HL-60 (cell line): Measurements from ENCODE around the gene CNTNAP2.

ENCODE experiments used
- DNase-seq, 2 experiments: peaks; one replicate each; pipeline ENCODE4 v3.0.0-alpha.2; 2010 to 2020; ENCODE audit warnings: low read depth in 1 of 2, low spot score in 1 of 2
- H3K27ac ChIP-seq: fragments of 250-450 bp; sonication (Bioruptor Pico); replicated peaks from 2 replicates; pipeline ENCODE4 v1.5.1; 2020; ENCODE audit warnings: mild to moderate bottlenecking, moderate library complexity
- H3K27me3 ChIP-seq: fragments of 250-450 bp; sonication (Bioruptor Pico); 2 replicates; pipeline ENCODE4 v1.5.1; 2021; ENCODE audit warnings: mild to moderate bottlenecking, moderate library complexity; ENCODE audit not compliant: insufficient read depth, poor library complexity, severe bottlenecking
- H3K4me3 ChIP-seq: replicated peaks from 2 replicates; pipeline ENCODE4 v1.5.1; 2011; ENCODE audit warnings: mild to moderate bottlenecking, control low read depth, low read length; ENCODE audit not compliant: insufficient read depth
- GABPA ChIP-seq: IDR thresholded peaks from 2 replicates; pipeline ENCODE4 v1.6.1; 2012; ENCODE audit warnings: low read depth
- POLR2AphosphoS5 ChIP-seq: IDR thresholded peaks from 2 replicates; pipeline ENCODE4 v1.6.1; 2012; ENCODE audit warnings: low read depth
- SPI1 ChIP-seq: IDR thresholded peaks from 2 replicates; pipeline ENCODE4 v1.6.1; 2012; ENCODE audit warnings: low read depth, mild to moderate bottlenecking, borderline replicate concordance
- TF ChIP-seq, protein P1 (sequence below): IDR thresholded peaks from 2 replicates; pipeline ENCODE4 v1.6.1; 2012; ENCODE audit warnings: low read depth; ENCODE audit not compliant: insufficient replicate concordance
- TF ChIP-seq, protein P2 (sequence below): IDR thresholded peaks from one replicate; pipeline ENCODE4 v1.5.1; 2011; ENCODE audit warnings: low read length, control low read depth, inconsistent platforms; ENCODE audit not compliant: insufficient read depth

The CNTNAP2 gene

DNA sequence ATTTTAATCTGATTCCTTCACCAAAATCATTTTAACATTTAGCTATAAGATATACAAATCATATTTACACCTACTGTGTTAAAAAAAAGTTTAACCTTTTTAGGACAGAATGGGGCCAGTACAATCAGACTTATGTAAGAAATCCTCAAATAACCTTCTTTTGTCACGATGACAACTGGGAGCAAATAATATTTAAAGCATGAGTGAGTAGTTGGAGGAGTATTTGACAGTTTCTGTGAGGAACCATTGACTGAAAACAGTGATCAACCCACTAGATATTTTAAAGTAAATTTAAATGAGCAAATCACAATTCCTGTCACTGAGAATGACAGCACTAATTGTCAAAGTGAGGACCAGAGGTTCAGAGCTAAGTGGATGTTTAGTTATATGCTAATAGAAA is 289.1 kb downstream of the CNTNAP2 start:
- no peaks in the 10 kb centered on the region for H3K27me3 ChIP-seq
- TF ChIP-seq POLR2AphosphoS5 (no peak), GABPA (no peak), SPI1 (no peak)
- TF ChIP-seq, protein P1, sequence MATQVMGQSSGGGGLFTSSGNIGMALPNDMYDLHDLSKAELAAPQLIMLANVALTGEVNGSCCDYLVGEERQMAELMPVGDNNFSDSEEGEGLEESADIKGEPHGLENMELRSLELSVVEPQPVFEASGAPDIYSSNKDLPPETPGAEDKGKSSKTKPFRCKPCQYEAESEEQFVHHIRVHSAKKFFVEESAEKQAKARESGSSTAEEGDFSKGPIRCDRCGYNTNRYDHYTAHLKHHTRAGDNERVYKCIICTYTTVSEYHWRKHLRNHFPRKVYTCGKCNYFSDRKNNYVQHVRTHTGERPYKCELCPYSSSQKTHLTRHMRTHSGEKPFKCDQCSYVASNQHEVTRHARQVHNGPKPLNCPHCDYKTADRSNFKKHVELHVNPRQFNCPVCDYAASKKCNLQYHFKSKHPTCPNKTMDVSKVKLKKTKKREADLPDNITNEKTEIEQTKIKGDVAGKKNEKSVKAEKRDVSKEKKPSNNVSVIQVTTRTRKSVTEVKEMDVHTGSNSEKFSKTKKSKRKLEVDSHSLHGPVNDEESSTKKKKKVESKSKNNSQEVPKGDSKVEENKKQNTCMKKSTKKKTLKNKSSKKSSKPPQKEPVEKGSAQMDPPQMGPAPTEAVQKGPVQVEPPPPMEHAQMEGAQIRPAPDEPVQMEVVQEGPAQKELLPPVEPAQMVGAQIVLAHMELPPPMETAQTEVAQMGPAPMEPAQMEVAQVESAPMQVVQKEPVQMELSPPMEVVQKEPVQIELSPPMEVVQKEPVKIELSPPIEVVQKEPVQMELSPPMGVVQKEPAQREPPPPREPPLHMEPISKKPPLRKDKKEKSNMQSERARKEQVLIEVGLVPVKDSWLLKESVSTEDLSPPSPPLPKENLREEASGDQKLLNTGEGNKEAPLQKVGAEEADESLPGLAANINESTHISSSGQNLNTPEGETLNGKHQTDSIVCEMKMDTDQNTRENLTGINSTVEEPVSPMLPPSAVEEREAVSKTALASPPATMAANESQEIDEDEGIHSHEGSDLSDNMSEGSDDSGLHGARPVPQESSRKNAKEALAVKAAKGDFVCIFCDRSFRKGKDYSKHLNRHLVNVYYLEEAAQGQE: no peak
- TF ChIP-seq, protein P2, sequence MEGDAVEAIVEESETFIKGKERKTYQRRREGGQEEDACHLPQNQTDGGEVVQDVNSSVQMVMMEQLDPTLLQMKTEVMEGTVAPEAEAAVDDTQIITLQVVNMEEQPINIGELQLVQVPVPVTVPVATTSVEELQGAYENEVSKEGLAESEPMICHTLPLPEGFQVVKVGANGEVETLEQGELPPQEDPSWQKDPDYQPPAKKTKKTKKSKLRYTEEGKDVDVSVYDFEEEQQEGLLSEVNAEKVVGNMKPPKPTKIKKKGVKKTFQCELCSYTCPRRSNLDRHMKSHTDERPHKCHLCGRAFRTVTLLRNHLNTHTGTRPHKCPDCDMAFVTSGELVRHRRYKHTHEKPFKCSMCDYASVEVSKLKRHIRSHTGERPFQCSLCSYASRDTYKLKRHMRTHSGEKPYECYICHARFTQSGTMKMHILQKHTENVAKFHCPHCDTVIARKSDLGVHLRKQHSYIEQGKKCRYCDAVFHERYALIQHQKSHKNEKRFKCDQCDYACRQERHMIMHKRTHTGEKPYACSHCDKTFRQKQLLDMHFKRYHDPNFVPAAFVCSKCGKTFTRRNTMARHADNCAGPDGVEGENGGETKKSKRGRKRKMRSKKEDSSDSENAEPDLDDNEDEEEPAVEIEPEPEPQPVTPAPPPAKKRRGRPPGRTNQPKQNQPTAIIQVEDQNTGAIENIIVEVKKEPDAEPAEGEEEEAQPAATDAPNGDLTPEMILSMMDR: no peak
- no peak overlapping the region for H3K4me3 ChIP-seq
- H3K27ac ChIP-seq: no peak overlapping the region
- DNase-seq: no peak

DNA sequence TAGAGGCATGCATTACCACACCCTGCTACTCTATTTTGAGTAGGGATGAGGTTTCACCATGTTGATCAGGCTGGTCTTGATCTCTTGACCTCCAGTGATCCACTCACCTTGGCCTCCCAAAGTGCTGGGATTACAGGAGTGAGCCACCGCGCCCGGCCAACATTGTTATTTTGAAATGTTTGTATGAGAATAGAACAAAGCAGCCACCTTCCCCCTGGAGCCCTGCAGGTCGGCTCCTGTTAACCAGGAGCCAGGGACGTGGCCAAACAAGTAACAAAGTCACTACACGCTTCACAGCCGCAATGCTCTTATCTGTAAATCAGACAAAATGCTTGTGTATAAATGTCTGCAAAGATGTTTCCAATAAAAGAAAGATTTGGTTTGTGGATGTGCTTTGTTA is 295.4 kb downstream of the CNTNAP2 start:
- DNase-seq: no peak
- Histone ChIP-seq H3K27me3 (no peaks in the 10 kb centered on the region), H3K27ac (no peak overlapping the region), H3K4me3 (no peak overlapping the region)
- TF ChIP-seq GABPA (no peak), SPI1 (no peak), POLR2AphosphoS5 (no peak)
- TF ChIP-seq, protein P2: no peak
- TF ChIP-seq, protein P1: no peak

DNA sequence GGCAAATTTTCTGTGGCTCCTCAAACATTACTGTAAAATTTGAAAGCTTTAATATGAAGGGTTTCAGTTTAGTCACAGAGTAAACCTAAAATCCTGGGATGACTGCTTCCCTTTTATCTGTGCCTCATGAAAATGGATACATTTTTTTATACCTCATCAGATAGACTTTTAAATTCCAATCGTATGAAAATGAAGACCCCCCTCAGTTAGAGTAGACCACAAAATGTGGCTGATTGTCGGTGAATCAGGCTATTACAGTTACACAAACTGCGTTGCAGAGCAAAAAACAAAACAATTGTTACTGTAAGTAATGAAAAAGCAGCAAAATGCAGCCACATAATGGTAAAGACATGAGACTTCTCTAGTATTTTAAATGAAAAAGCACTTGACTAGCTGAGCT is 296.2 kb downstream of the CNTNAP2 start:
- TF ChIP-seq, protein P2: no peak
- TF ChIP-seq, protein P1: no peak
- TF ChIP-seq GABPA (no peak), SPI1 (no peak), POLR2AphosphoS5 (no peak)
- H3K27ac ChIP-seq: no peak overlapping the region
- DNase-seq: no peak
- H3K4me3 ChIP-seq: no peak overlapping the region
- no peaks in the 10 kb centered on the region for H3K27me3 ChIP-seq
